HG02970 (cell line): ENCODE results near the gene RFC2.
"Not testable (repeated sequence)": the region's sequence is repeated elsewhere in the genome, so short reads cannot be mapped to it uniquely, and the experiment has no call there.

Experiments used
- ATAC-seq: cut with Tn5 transposase; IDR thresholded peaks from one replicate; pipeline ENCODE4 v1.9.1; 2021; ENCODE audit warnings: mild to moderate bottlenecking, moderate library complexity, moderate number of reproducible peaks; ENCODE audit not compliant: unreplicated experiment, low FRiP score

RFC2 gene

GRCh38 chr7:74283858-74284447 is 29.8 kb upstream of the RFC2 start:
- ATAC-seq: no peak

GRCh38 chr7:74282748-74283459 is 28.7 kb upstream of the RFC2 start:
- no peak for ATAC-seq

GRCh38 chr7:74280985-74281384 is 26.8 kb upstream of the RFC2 start:
- no peak for ATAC-seq

GRCh38 chr7:74277636-74278035 is 23.4 kb upstream of the RFC2 start:
- ATAC-seq: no peak

GRCh38 chr7:74275401-74275881 is 21.2 kb upstream of the RFC2 start:
- no peak for ATAC-seq

- ATAC-seq: peak; percentile 65
These were observed 18.3 kb upstream of the RFC2 start for GRCh38 chr7:74272305-74273038.

- ATAC-seq: no peak
These were observed 17.5 kb upstream of the RFC2 start for GRCh38 chr7:74271742-74272141.

GRCh38 chr7:74269757-74270277 is 15.6 kb upstream of the RFC2 start:
- peak; percentile 39 for ATAC-seq

- no peak for ATAC-seq
These were observed 13.8 kb upstream of the RFC2 start for GRCh38 chr7:74267756-74268565.

- no peak for ATAC-seq
These were observed 12.2 kb upstream of the RFC2 start for GRCh38 chr7:74266191-74266963.

- ATAC-seq: no peak
These were observed 9.4 kb upstream of the RFC2 start for GRCh38 chr7:74263399-74264120.

GRCh38 chr7:74262639-74263398 is 8.6 kb upstream of the RFC2 start:
- no peak for ATAC-seq

- ATAC-seq: no peak
These were observed 4.4 kb upstream of the RFC2 start for GRCh38 chr7:74258639-74259038.

- no peak for ATAC-seq
These were observed 2.6 kb upstream of the RFC2 start for GRCh38 chr7:74256491-74257408.

GRCh38 chr7:74255461-74255860 is 1.3 kb upstream of the RFC2 start:
- not testable (repeated sequence) for ATAC-seq

GRCh38 chr7:74254858-74255379 is 720 bp upstream of the RFC2 start:
- no peak for ATAC-seq

GRCh38 chr7:74253835-74254128 is 417 bp downstream of the RFC2 start:
- ATAC-seq: peak; percentile 2
